Breast epithelium (tissue), 3 donors: ENCODE results near the gene TOM1.

Experiments
- POLR2A ChIP-seq: fragments of 450-650 bp; IDR thresholded peaks from one replicate; pipeline ENCODE4 v1.6.1; 2016; ENCODE audit warnings: antibody characterized with exemption, mild to moderate bottlenecking, moderate library complexity
- TF ChIP-seq, protein P1 (sequence below), 3 donors: fragments of 450-650 bp; IDR thresholded peaks; one replicate each; pipeline ENCODE4 v1.5.1; 2016 to 2017; ENCODE audit warnings: antibody characterized with exemption in 3 of 3, mild to moderate bottlenecking in 3 of 3, moderate library complexity in 3 of 3

DNA sequence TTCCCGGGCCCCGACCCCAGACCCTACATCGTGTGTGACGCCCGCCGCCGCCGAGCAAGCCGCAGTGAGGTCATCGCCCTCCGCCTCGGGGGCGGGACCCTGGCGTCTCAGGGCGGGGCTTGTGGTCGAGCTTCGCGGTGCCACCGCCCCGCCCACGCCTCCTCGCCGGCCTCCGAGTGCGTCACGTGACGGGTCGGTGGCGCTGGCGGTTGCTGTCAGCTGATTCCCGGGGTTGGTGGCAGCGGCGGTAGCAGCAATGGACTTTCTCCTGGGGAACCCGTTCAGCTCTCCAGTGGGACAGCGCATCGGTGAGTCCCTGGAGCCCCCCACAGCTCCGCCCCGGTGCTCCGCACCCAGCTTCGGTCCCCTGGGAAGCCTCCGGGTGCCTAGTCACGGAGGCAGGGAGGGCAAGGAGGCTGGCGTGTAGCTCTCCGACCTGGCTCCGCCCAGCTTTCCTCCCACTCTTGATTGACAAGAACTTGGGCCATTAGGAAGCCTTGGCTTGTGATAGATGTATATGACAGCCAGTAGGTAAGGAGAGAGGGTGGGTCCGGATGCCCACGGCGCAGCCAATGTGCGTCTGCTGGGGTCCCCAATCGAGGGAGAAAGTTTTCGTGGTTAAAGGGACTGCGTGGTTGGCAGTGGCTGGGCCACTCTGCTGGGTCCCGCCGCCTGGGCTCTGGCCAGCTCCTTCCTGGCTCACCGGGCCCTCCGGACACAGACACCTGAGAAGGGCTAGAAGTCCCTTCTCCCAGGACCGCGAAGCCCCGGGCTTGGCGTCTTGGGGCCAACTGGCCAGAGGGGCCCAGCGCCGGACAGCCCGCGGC lies at the start of gene TOM1:
- TF ChIP-seq, protein P1, sequence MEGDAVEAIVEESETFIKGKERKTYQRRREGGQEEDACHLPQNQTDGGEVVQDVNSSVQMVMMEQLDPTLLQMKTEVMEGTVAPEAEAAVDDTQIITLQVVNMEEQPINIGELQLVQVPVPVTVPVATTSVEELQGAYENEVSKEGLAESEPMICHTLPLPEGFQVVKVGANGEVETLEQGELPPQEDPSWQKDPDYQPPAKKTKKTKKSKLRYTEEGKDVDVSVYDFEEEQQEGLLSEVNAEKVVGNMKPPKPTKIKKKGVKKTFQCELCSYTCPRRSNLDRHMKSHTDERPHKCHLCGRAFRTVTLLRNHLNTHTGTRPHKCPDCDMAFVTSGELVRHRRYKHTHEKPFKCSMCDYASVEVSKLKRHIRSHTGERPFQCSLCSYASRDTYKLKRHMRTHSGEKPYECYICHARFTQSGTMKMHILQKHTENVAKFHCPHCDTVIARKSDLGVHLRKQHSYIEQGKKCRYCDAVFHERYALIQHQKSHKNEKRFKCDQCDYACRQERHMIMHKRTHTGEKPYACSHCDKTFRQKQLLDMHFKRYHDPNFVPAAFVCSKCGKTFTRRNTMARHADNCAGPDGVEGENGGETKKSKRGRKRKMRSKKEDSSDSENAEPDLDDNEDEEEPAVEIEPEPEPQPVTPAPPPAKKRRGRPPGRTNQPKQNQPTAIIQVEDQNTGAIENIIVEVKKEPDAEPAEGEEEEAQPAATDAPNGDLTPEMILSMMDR (IDR thresholded peaks at IDR 0.05), result no peak
- TF ChIP-seq POLR2A, result peak; percentile 93
